K562 (cell line): ENCODE results near the gene SCRN1. TPM values are rescaled to one million over a fixed set of nuclear protein-coding genes. Genes with fewer than 3 reads are reported as not detected.

Experiments used
- ATAC-seq: fragments of 200-7000 bp; cut with Tn5 transposase; 3 replicates; pipeline ENCODE4 v1.9.1; 2020; ENCODE audit warnings: moderate library complexity
- BruUV-seq: library from RNA; stranded (reverse); fragments of 400-500 nt; replicated peaks from 2 replicates; lab custom pipeline; 2021; lab: Mats Ljungman, UMichigan
- CTCF ChIA-PET: fragments of 300-600 bp; formaldehyde crosslinking; extraction: SDS; loops from one replicate; lab custom pipeline; 2021; ENCODE audit warnings: low intra/inter-chr PET ratio; lab: Yijun Ruan, JAX
- POLR2A ChIA-PET: fragments of 300-600, 350-650 bp; sonication (Branson Sonifier 250); formaldehyde crosslinking; extraction: SDS; loops from one replicate; lab custom pipeline; 2021; ENCODE audit warnings: antibody characterized with exemption, inconsistent platforms; lab: Yijun Ruan, JAX
- DNase-seq, 4 experiments: peaks; one replicate each; pipeline versions ENCODE4 v3.0.0 to v3.0.0-alpha.2; 2011 to 2018; ENCODE audit warnings: low spot score in 3 of 4, mixed read lengths in 3 of 4; ENCODE audit errors: extremely low read depth in 1 of 4
- FAIRE-seq: peaks from 2 replicates; lab custom pipeline; 2011; peaks lifted over from hg19 to GRCh38; lab: Jason Lieb, UNC
- H2AFZ ChIP-seq: 2 replicates; pipeline ENCODE4 v1.6.0; 2011; ENCODE audit warnings: low read depth, low read length, control low read depth, inconsistent platforms
- H3K27ac ChIP-seq: fragments of 200-600 bp; 3 replicates; pipeline ENCODE4 v1.8.0; 2011; ENCODE audit warnings: low read depth, mild to moderate bottlenecking, control low read depth, inconsistent platforms, low read length, moderate library complexity, mixed read lengths; ENCODE audit errors: extremely low read depth
- H3K27me3 ChIP-seq, 2 experiments: fragments of 300-600 bp in 1 of 2; 2 replicates in 1 of 2; 3 replicates in 1 of 2; pipeline versions ENCODE4 v1.6.0 to v1.8.0; 2011; ENCODE audit warnings: inconsistent platforms in 2 of 2, low read length in 2 of 2, mild to moderate bottlenecking in 1 of 2, mixed read lengths in 1 of 2, moderate library complexity in 1 of 2; ENCODE audit not compliant: control insufficient read depth in 2 of 2, insufficient read depth in 2 of 2
- H3K36me3 ChIP-seq: fragments of 300-600 bp; 3 replicates; pipeline ENCODE4 v1.8.0; 2011; ENCODE audit warnings: mild to moderate bottlenecking, low read length, inconsistent platforms; ENCODE audit not compliant: control insufficient read depth, insufficient read depth
- H3K4me1 ChIP-seq, 2 experiments: fragments of 200-600 bp in 1 of 2; replicated peaks in 1 of 2; 2 replicates in 1 of 2; 3 replicates in 1 of 2; pipeline versions ENCODE4 v1.5.1 to v1.8.0; 2011; ENCODE audit warnings: inconsistent platforms in 2 of 2, low read length in 2 of 2, mild to moderate bottlenecking in 1 of 2, mixed read lengths in 1 of 2, moderate library complexity in 1 of 2; ENCODE audit not compliant: control insufficient read depth in 2 of 2, insufficient read depth in 2 of 2
- H3K4me2 ChIP-seq: 2 replicates; pipeline ENCODE4 v1.6.1; 2011; ENCODE audit warnings: low read length, control low read depth, inconsistent platforms, mixed read lengths; ENCODE audit not compliant: insufficient read depth
- H3K4me3 ChIP-seq: fragments of 200-600 bp; sonication (generic), shearing (Covaris generic); 2 replicates; pipeline ENCODE4 v1.5.1; 2016; ENCODE audit warnings: control low read depth, inconsistent platforms
- H3K79me2 ChIP-seq: fragments of 200-600 bp; 3 replicates; pipeline ENCODE4 v1.8.0; 2011; ENCODE audit warnings: low read length, inconsistent platforms; ENCODE audit not compliant: control insufficient read depth, insufficient read depth
- H3K9ac ChIP-seq, 2 experiments: 2 replicates each; pipeline versions ENCODE4 v1.6.0 to v1.6.1; 2011; ENCODE audit warnings: low read depth in 2 of 2, low read length in 2 of 2, control low read depth in 1 of 2, inconsistent platforms in 1 of 2, mild to moderate bottlenecking in 1 of 2, mixed read lengths in 1 of 2; ENCODE audit not compliant: insufficient read depth in 1 of 2
- H3K9me1 ChIP-seq: one replicate; pipeline ENCODE4 v1.6.0; 2011; ENCODE audit warnings: inconsistent platforms, mild to moderate bottlenecking, low read length, moderate library complexity; ENCODE audit not compliant: control insufficient read depth, insufficient read depth
- H3K9me3 ChIP-seq: replicated peaks from 2 replicates; pipeline ENCODE4 v1.5.1; 2011; ENCODE audit warnings: low read depth, low read length, inconsistent platforms; ENCODE audit not compliant: control insufficient read depth, insufficient read depth
- H4K20me1 ChIP-seq: replicated peaks from 2 replicates; pipeline ENCODE4 v1.6.1; 2011; ENCODE audit warnings: low read length, inconsistent platforms, mixed read lengths; ENCODE audit not compliant: control insufficient read depth, insufficient read depth
- CCNT2 ChIP-seq: IDR thresholded peaks from 2 replicates; pipeline ENCODE4 v1.6.1; 2011; ENCODE audit warnings: borderline replicate concordance, low read depth, mild to moderate bottlenecking, moderate library complexity, mixed read lengths, low read length; ENCODE audit not compliant: insufficient read length; ENCODE audit errors: extremely low read depth
- JUNB ChIP-seq: fragments of 450-650 bp; formaldehyde crosslinking; conservative IDR thresholded peaks from 2 replicates; pipeline ENCODE4 v1.4.0; 2020; ENCODE audit warnings: mild to moderate bottlenecking
- KDM2B ChIP-seq: fragments of 250-450 bp; sonication (Bioruptor Pico); IDR thresholded peaks from 2 replicates; pipeline ENCODE4 v1.8.0; 2021; ENCODE audit warnings: mild to moderate bottlenecking, moderate library complexity
- MAFF ChIP-seq: IDR thresholded peaks from 2 replicates; pipeline ENCODE4 v1.6.1; 2012; ENCODE audit warnings: low read length, improper control_type of control experiment
- NFATC3 ChIP-seq: fragments of 450-650 bp; IDR thresholded peaks from 2 replicates; pipeline ENCODE4 v1.6.1; 2017; ENCODE audit warnings: mild to moderate bottlenecking
- RBM15 ChIP-seq: fragments of 200-400 bp; formaldehyde crosslinking; IDR thresholded peaks from 2 replicates; pipeline ENCODE4 v1.6.1; 2018; ENCODE audit warnings: mild to moderate bottlenecking, low read length, moderate library complexity; ENCODE audit not compliant: insufficient read depth
- SIX5 ChIP-seq, 2 experiments: IDR thresholded peaks; 2 replicates each; pipeline ENCODE4 v1.6.1; 2011; ENCODE audit warnings: low read length in 2 of 2, borderline replicate concordance in 1 of 2, low read depth in 1 of 2, mild to moderate bottlenecking in 1 of 2, moderate library complexity in 1 of 2; ENCODE audit not compliant: insufficient read depth in 1 of 2
- TCFL5 ChIP-seq: fragments of 250-450 bp; sonication (Bioruptor Pico); conservative IDR thresholded peaks from 2 replicates; pipeline ENCODE4 v1.6.1; 2021; ENCODE audit warnings: mild to moderate bottlenecking, moderate library complexity, matching md5 sums
- ZNF140 ChIP-seq: fragments of 250-450 bp; sonication (Bioruptor Pico); IDR thresholded peaks from 2 replicates; pipeline ENCODE4 v1.8.0; 2021; ENCODE audit warnings: moderate library complexity, mild to moderate bottlenecking, inconsistent platforms
- WGBS: fragments of 100-300 bp; shearing (Covaris generic); methylation state at CpG from one replicate; pipeline ENCODE4 v1.1.6; 2016; ENCODE audit warnings: low coverage, mixed read lengths; ENCODE audit not compliant: insufficient coverage; ENCODE audit errors: missing lambda C conversion rate; 5-methylcytosine and 5-hydroxymethylcytosine counted together
- in situ Hi-C: fragments of 300-500 bp; cut with MboI; formaldehyde crosslinking; loops from 4 replicates; pipeline ENCODE4 v1.15.0; 2018; ENCODE audit warnings: inconsistent platforms, mixed read lengths
- intact Hi-C: fragments of 100-400 bp; cut with micrococcal nuclease; formaldehyde crosslinking; loops from 2 replicates; pipeline ENCODE4 v1.14.2; 2022
- polyA plus RNA-seq, 8 experiments: library from polyadenylated mRNA; depleted of rRNA in 4 of 8; stranded (reverse) in 5 of 8; unstranded in 3 of 8; fragments of >200 nt; fragmentation: Nextera tagmentation in 2 of 8; fragmentation: Illumina TruSeq in 1 of 8; extraction: Ambion mirVana in 2 of 8; extraction: Trizol in 1 of 8; gene quantifications; 2 replicates each; pipeline versions ENCODE4 v1.2.1 to v1.2.3, GENCODE V29; 2011 to 2014; ENCODE audit warnings: inconsistent platforms in 1 of 8, missing spikeins in 1 of 8
- total RNA-seq, 7 experiments: library from RNA; depleted of rRNA in 6 of 7; stranded (reverse); fragments of >200 nt in 6 of 7; fragmentation: Illumina TruSeq in 2 of 7; extraction: Trizol in 2 of 7; gene quantifications; 2 replicates each; pipeline versions ENCODE4 v1.2.1 to v1.2.3, GENCODE V29; 2011 to 2021; ENCODE audit warnings: low replicate concordance in 1 of 7
- TF ChIP-seq, protein P1 (sequence below): fragments of 450-650 bp; IDR thresholded peaks from 2 replicates; pipeline ENCODE4 v1.6.1; 2016
- TF ChIP-seq, protein P2 (sequence below): sonication (generic); formaldehyde crosslinking; IDR thresholded peaks from 2 replicates; pipeline ENCODE4 v1.8.1; 2023; ENCODE audit warnings: mild to moderate bottlenecking, missing genetic modification reagents, moderate library complexity

SCRN1 gene
- total and polyA plus RNA-seq, 9 of the 15 experiments (the other 6 are each of a cell fraction or from before 2014, with no cell fraction given) = 0.13 to 1.4 (median 0.20) TPM

DNA sequence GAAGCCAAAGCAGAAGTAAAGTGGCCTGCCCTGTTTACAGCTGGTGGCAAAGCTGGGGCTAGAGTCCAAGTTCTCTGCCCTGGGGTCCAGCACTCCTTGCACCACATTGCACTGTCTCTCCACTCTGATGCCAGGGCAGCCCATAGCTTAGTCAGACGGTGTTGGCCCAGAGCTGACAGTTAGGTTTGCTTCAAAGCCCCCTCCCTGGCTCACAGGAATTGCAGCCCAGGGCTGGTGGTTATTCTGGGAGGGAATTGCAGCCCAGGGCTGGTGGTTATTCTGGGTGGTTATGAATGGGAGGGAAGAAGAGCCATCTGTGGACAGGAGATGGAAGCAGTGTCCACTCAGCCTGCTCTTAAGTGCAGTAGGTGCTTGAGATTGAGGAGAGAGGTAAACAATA lies 88.9 kb downstream of the SCRN1 start:
- ATAC-seq (no peak), FAIRE-seq (no peak), DNase-seq (no peak)
- H3K27me3 ChIP-seq = no peaks in the 10 kb centered on the region; a peak in 1 of 5 replicates
- no peaks in the 10 kb centered on the region for H4K20me1 ChIP-seq
- no TSS peak for BruUV-seq
- TF ChIP-seq, protein P1, sequence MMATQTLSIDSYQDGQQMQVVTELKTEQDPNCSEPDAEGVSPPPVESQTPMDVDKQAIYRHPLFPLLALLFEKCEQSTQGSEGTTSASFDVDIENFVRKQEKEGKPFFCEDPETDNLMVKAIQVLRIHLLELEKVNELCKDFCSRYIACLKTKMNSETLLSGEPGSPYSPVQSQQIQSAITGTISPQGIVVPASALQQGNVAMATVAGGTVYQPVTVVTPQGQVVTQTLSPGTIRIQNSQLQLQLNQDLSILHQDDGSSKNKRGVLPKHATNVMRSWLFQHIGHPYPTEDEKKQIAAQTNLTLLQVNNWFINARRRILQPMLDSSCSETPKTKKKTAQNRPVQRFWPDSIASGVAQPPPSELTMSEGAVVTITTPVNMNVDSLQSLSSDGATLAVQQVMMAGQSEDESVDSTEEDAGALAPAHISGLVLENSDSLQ = no peak
- TF ChIP-seq MAFF (no peak), KDM2B (CRISPR knock-in tag) (no peak), TCFL5 (CRISPR knock-in tag) (no peak), RBM15 (no peak), NFATC3 (no peak), JUNB (CRISPR knock-in tag) (no peak), SIX5 (IDR thresholded peaks at IDR 0.05; ENCODE audit: borderline replicate concordance in 1 of 2, insufficient read depth in 1 of 2, low read depth in 1 of 2, low read length in 2 of 2) (no peak), ZNF140 (no peak), CCNT2 (no peak)
- TF ChIP-seq, protein P2, sequence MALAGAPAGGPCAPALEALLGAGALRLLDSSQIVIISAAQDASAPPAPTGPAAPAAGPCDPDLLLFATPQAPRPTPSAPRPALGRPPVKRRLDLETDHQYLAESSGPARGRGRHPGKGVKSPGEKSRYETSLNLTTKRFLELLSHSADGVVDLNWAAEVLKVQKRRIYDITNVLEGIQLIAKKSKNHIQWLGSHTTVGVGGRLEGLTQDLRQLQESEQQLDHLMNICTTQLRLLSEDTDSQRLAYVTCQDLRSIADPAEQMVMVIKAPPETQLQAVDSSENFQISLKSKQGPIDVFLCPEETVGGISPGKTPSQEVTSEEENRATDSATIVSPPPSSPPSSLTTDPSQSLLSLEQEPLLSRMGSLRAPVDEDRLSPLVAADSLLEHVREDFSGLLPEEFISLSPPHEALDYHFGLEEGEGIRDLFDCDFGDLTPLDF (CRISPR knock-in tag) = no peak
- H3K4me2 ChIP-seq = no peak overlapping the region
- CTCF ChIA-PET = no interaction called here
- H3K9ac ChIP-seq = no peak overlapping the region
- H3K36me3 ChIP-seq = no peaks in the 10 kb centered on the region; the same call in 2 of the 3 replicates
- no peaks in the 10 kb centered on the region for H3K9me1 ChIP-seq
- no peak overlapping the region for H2AFZ ChIP-seq
- no peak overlapping the region for H3K27ac ChIP-seq
- intact Hi-C loops (no loop called here), in situ Hi-C loops (no loop called here)
- WGBS = 8% methylated on average over 1 of the region's 1 CpG
- POLR2A ChIA-PET = interaction anchor here (0.6 kb wide), 1 partner anchor 103 kb away, joined by 3 read pairs; no protein-coding TSS in a partner anchor
- H3K9me3 ChIP-seq = no peaks in the 10 kb centered on the region; the same call in 1 of the 2 replicates
- no peaks in the 10 kb centered on the region for H3K4me1 ChIP-seq
- no peak overlapping the region for H3K4me3 ChIP-seq
- H3K79me2 ChIP-seq = no peaks in the 10 kb centered on the region
